Ascending aorta (tissue), 2 donors: ENCODE results near the gene MCHR2. TPM values are rescaled to one million over a fixed set of nuclear protein-coding genes. Genes with fewer than 3 reads are reported as not detected.

Source experiments
- DNase-seq, 2 donors: peaks; one replicate each; pipeline ENCODE4 v3.0.0-alpha.2; 2019; ENCODE audit warnings: low spot score in 2 of 2
- H3K27ac ChIP-seq, 2 donors: fragments of 200-600 bp; sonication (generic); one replicate each; pipeline ENCODE4 v1.5.1; 2016 to 2017; ENCODE audit warnings: mild to moderate bottlenecking in 1 of 2
- H3K27me3 ChIP-seq: fragments of 200-600 bp; sonication (generic); one replicate; pipeline ENCODE4 v1.5.1; 2017
- H3K36me3 ChIP-seq, 2 donors: fragments of 200-600 bp; sonication (generic); one replicate each; pipeline ENCODE4 v1.5.1; 2016
- H3K4me1 ChIP-seq, 2 donors: fragments of 200-600 bp; sonication (generic); one replicate each; pipeline ENCODE4 v1.5.1; 2016 to 2017; ENCODE audit warnings: mild to moderate bottlenecking in 1 of 2
- H3K4me3 ChIP-seq, 2 donors: fragments of 200-600 bp; sonication (generic); one replicate each; pipeline ENCODE4 v1.5.1; 2016 to 2017; ENCODE audit warnings: mild to moderate bottlenecking in 1 of 2
- H3K9me3 ChIP-seq, 2 donors: fragments of 200-600 bp; sonication (generic); one replicate each; pipeline ENCODE4 v1.5.1; 2016
- CTCF ChIP-seq, 3 experiments: fragments of 200-600 bp in 2 of 3; fragments of 450-650 bp in 1 of 3; sonication (generic) in 2 of 3; IDR thresholded peaks; one replicate each; pipeline ENCODE4 v1.5.1; 2016 to 2019; ENCODE audit warnings: antibody characterized with exemption in 3 of 3, mild to moderate bottlenecking in 1 of 3, moderate library complexity in 1 of 3
- intact Hi-C: fragments of 100-400 bp; cut with DNase I; formaldehyde crosslinking; loops from one replicate; pipeline ENCODE4 v1.15.1; 2023
- total RNA-seq: library from RNA; depleted of rRNA; stranded (reverse); fragments of >200 nt; gene quantifications from one replicate; pipeline ENCODE4 v1.1.0, GENCODE V29; 2016

Gene MCHR2
- total RNA-seq, 1 donor from 2014 or later = not detected

- DNase-seq = no peak
- intact Hi-C loops = no loop called here
- no peak for TF ChIP-seq CTCF (IDR thresholded peaks at IDR 0.05)
- no peaks in the 10 kb centered on the region for H3K4me1 ChIP-seq
- no peak overlapping the region for H3K27ac ChIP-seq
- no peak overlapping the region for H3K4me3 ChIP-seq
- H3K27me3 ChIP-seq = no peaks in the 10 kb centered on the region
- H3K9me3 ChIP-seq = no peaks in the 10 kb centered on the region
- H3K36me3 ChIP-seq = no peaks in the 10 kb centered on the region
Measured at GRCh38 chr6:99882128-99882702, 111.8 kb downstream of the MCHR2 start.

GRCh38 chr6:99879431-99879830, 114.6 kb downstream of the MCHR2 start:
- no peak overlapping the region for H3K27ac ChIP-seq
- H3K36me3 ChIP-seq = no peaks in the 10 kb centered on the region
- TF ChIP-seq CTCF (IDR thresholded peaks at IDR 0.05) = no peak
- no peaks in the 10 kb centered on the region for H3K4me1 ChIP-seq
- no peak overlapping the region for H3K4me3 ChIP-seq
- DNase-seq = no peak
- intact Hi-C loops = no loop called here
- no peaks in the 10 kb centered on the region for H3K27me3 ChIP-seq
- H3K9me3 ChIP-seq = no peaks in the 10 kb centered on the region

- intact Hi-C loops = no loop called here
- Histone ChIP-seq H3K27ac (no peak overlapping the region), H3K27me3 (no peaks in the 10 kb centered on the region), H3K4me3 (no peak overlapping the region), H3K9me3 (no peaks in the 10 kb centered on the region), H3K36me3 (no peaks in the 10 kb centered on the region), H3K4me1 (no peaks in the 10 kb centered on the region)
- no peak for TF ChIP-seq CTCF (IDR thresholded peaks at IDR 0.05)
- no peak for DNase-seq
Measured at GRCh38 chr6:99875068-99875467, 119.0 kb downstream of the MCHR2 start.

- no peak for TF ChIP-seq CTCF (IDR thresholded peaks at IDR 0.05)
- Histone ChIP-seq H3K4me1 (no peaks in the 10 kb centered on the region), H3K36me3 (no peaks in the 10 kb centered on the region), H3K27me3 (no peaks in the 10 kb centered on the region), H3K9me3 (no peaks in the 10 kb centered on the region), H3K4me3 (no peak overlapping the region), H3K27ac (no peak overlapping the region)
- intact Hi-C loops = no loop called here
- no peak for DNase-seq
Measured at GRCh38 chr6:99873084-99873483, 120.9 kb downstream of the MCHR2 start.

GRCh38 chr6:99871641-99872040, 122.4 kb downstream of the MCHR2 start:
- Histone ChIP-seq H3K36me3 (no peaks in the 10 kb centered on the region), H3K9me3 (no peaks in the 10 kb centered on the region), H3K4me1 (no peaks in the 10 kb centered on the region), H3K27me3 (no peaks in the 10 kb centered on the region), H3K4me3 (no peak overlapping the region), H3K27ac (no peak overlapping the region)
- intact Hi-C loops = no loop called here
- no peak for DNase-seq
- no peak for TF ChIP-seq CTCF (IDR thresholded peaks at IDR 0.05)
